Measurements from ENCODE around the gene B4GALT3. TPM values are rescaled to one million over a fixed set of nuclear protein-coding genes. Genes with fewer than 3 reads are reported as not detected.

B4GALT3 gene
- total RNA-seq, 1 donor from 2014 or later, result 44.0 TPM

Small RNA genes within 50 kb of the gene (microRNA-seq; reads per million reads assigned to microRNA genes)
- gene MIR5187 (ENCODE audit: unreplicated experiment), result 4.7 reads per million, percentile 48 among the genes with 10 or more reads in this experiment

Other genes with a start within 250 kb of the B4GALT3 start
- gene ITLN2, start 222.7 kb downstream of the B4GALT3 start, total RNA-seq (ENCODE audit: unreplicated experiment), result 118 TPM
- 361 TPM for gene F11R, start 156.4 kb downstream of the B4GALT3 start, total RNA-seq (ENCODE audit: unreplicated experiment)
- 14.2 TPM for gene TSTD1, start 138.5 kb downstream of the B4GALT3 start, total RNA-seq (ENCODE audit: unreplicated experiment)
- gene USF1, start 131.5 kb downstream of the B4GALT3 start, total RNA-seq (ENCODE audit: unreplicated experiment), result 121 TPM
- gene ARHGAP30, start 107.6 kb downstream of the B4GALT3 start, total RNA-seq (ENCODE audit: unreplicated experiment), result 0.23 TPM
- gene NECTIN4, start 87.9 kb downstream of the B4GALT3 start, total RNA-seq (ENCODE audit: unreplicated experiment), result 0.13 TPM
- gene KLHDC9, start 79.1 kb downstream of the B4GALT3 start, total RNA-seq (ENCODE audit: unreplicated experiment), result 7.3 TPM
- gene PFDN2, start 59.5 kb downstream of the B4GALT3 start, total RNA-seq (ENCODE audit: unreplicated experiment), result 73.8 TPM
- gene NIT1, start 59.4 kb downstream of the B4GALT3 start, total RNA-seq (ENCODE audit: unreplicated experiment), result 20.5 TPM
- gene DEDD, start 44.8 kb downstream of the B4GALT3 start, total RNA-seq (ENCODE audit: unreplicated experiment), result 133 TPM
- gene UFC1, start 23.5 kb downstream of the B4GALT3 start, total RNA-seq (ENCODE audit: unreplicated experiment), result 124 TPM
- gene USP21, start 18.0 kb downstream of the B4GALT3 start, total RNA-seq (ENCODE audit: unreplicated experiment), result 22.2 TPM
- gene PPOX, start 11.1 kb downstream of the B4GALT3 start, total RNA-seq (ENCODE audit: unreplicated experiment), result 39.0 TPM
- gene ADAMTS4, start 21.5 kb upstream of the B4GALT3 start, total RNA-seq (ENCODE audit: unreplicated experiment), result 56.8 TPM
- 93.1 TPM for gene NDUFS2, start 24.9 kb upstream of the B4GALT3 start, total RNA-seq (ENCODE audit: unreplicated experiment)
- gene FCER1G, start 37.8 kb upstream of the B4GALT3 start, total RNA-seq (ENCODE audit: unreplicated experiment), result 4.3 TPM
- gene APOA2, start 46.1 kb upstream of the B4GALT3 start, total RNA-seq (ENCODE audit: unreplicated experiment), result not detected
- 22.0 TPM for gene TOMM40L, start 48.6 kb upstream of the B4GALT3 start, total RNA-seq (ENCODE audit: unreplicated experiment)
- not detected for gene NR1I3, start 60.7 kb upstream of the B4GALT3 start, total RNA-seq (ENCODE audit: unreplicated experiment)
- gene PCP4L1, start 81.2 kb upstream of the B4GALT3 start, total RNA-seq (ENCODE audit: unreplicated experiment), result not detected
- gene MPZ, start 132.5 kb upstream of the B4GALT3 start, total RNA-seq (ENCODE audit: unreplicated experiment), result 2.6 TPM
- gene SDHC, start 136.9 kb upstream of the B4GALT3 start, total RNA-seq (ENCODE audit: unreplicated experiment), result 180 TPM
- not detected for gene CFAP126, start 190.4 kb upstream of the B4GALT3 start, total RNA-seq (ENCODE audit: unreplicated experiment)